Measurements from ENCODE around the gene MAML2. TPM values are rescaled to one million over a fixed set of nuclear protein-coding genes. Genes with fewer than 3 reads are reported as not detected.

MAML2 gene
- total RNA-seq, 1 experiment from 2014 or later = 2.7 TPM

- no peak overlapping the region for H3K27ac Mint-ChIP-seq
- H4K91ac ChIP-seq (ENCODE audit: insufficient read length, low read depth, low read length) = no peak overlapping the region
- H4K5ac ChIP-seq (ENCODE audit: insufficient read length, low read depth, low read length) = no peak overlapping the region
- no peaks in the 10 kb centered on the region for H3K79me2 ChIP-seq (ENCODE audit: insufficient read depth, low read length)
- no peak overlapping the region for H3K14ac ChIP-seq (ENCODE audit: insufficient read depth, low read length)
- H3K36me3 Mint-ChIP-seq (ENCODE audit: insufficient read depth in 1 of 3, low read depth in 3 of 3) = no peaks in the 10 kb centered on the region; a peak in 1 of 7 replicates
- no peak overlapping the region for H2BK5ac ChIP-seq (ENCODE audit: insufficient read length, low read length)
- no peak overlapping the region for H3K9ac ChIP-seq (ENCODE audit: extremely low read depth, insufficient read length, low read length)
- H2BK12ac ChIP-seq (ENCODE audit: insufficient read length, low read depth, low read length) = no peak overlapping the region
- H3K23ac ChIP-seq (ENCODE audit: insufficient read length, low read depth, low read length) = no peak overlapping the region
- H3K18ac ChIP-seq (ENCODE audit: insufficient read length, low read depth, low read length) = no peak overlapping the region
- WGBS (ENCODE audit: extremely low coverage, insufficient read length, low lambda C conversion rate) = no CpG with 5 or more reads among the region's 2 CpGs
- no peaks in the 10 kb centered on the region for H3K9me3 Mint-ChIP-seq
- no peaks in the 10 kb centered on the region for H3K9me3 ChIP-seq (ENCODE audit: control insufficient read depth, low read depth, low read length)
- H2AFZ ChIP-seq (ENCODE audit: low read length) = no peak overlapping the region
- H3K4ac ChIP-seq (ENCODE audit: low read depth, low read length) = no peak overlapping the region
- H3K27me3 Mint-ChIP-seq (ENCODE audit: low read depth) = no peaks in the 10 kb centered on the region
- no peak for TF ChIP-seq CTCF (conservative IDR thresholded peaks at IDR 0.05)
- H3K4me2 ChIP-seq (ENCODE audit: insufficient read depth, insufficient read length, low read length) = no peak overlapping the region
- H2BK20ac ChIP-seq (ENCODE audit: low read depth, low read length, poor library complexity, severe bottlenecking) = no peak overlapping the region
- H4K8ac ChIP-seq (replicated peaks; ENCODE audit: insufficient read length, low read depth, low read length) = no peak overlapping the region
- H3K4me3 Mint-ChIP-seq = no peak overlapping the region
- H3K4me1 Mint-ChIP-seq = peaks cover 3 to 7% of the 10 kb centered on the region in 2 experiments; a peak in 2 of 4 replicates
- H2BK15ac ChIP-seq (ENCODE audit: low read depth, low read length) = no peak overlapping the region
- H2BK120ac ChIP-seq (ENCODE audit: low read depth, low read length, poor library complexity, severe bottlenecking) = no peak overlapping the region
- DNase-seq = no peak
- H3K27me3 ChIP-seq (ENCODE audit: insufficient read depth, low read length) = no peaks in the 10 kb centered on the region
- no peak overlapping the region for H3T11ph ChIP-seq (ENCODE audit: low read length)
- no peaks in the 10 kb centered on the region; the same call in 1 of the 2 replicates for H3K4me1 ChIP-seq (ENCODE audit: insufficient read depth, low read length)
- H4K20me1 ChIP-seq (ENCODE audit: control insufficient read depth, insufficient read depth, insufficient read length) = no peaks in the 10 kb centered on the region
- H3K27ac ChIP-seq (ENCODE audit: insufficient read length, low read depth, low read length) = no peak overlapping the region
- no peaks in the 10 kb centered on the region for H3K23me2 ChIP-seq (ENCODE audit: insufficient read length, low read depth, low read length, poor library complexity, severe bottlenecking)
- H2AK5ac ChIP-seq (ENCODE audit: insufficient read length, low read length) = no peak overlapping the region
- H3K79me1 ChIP-seq (ENCODE audit: insufficient read depth, low read depth, low read length, poor library complexity, severe bottlenecking) = no peaks in the 10 kb centered on the region
- no peak overlapping the region for H3K56ac ChIP-seq (ENCODE audit: insufficient read length, low read depth, low read length)
These were observed 113.5 kb downstream of the MAML2 start for GRCh38 chr11:96229354-96229977.
